HCT116 (cell line): ENCODE data around the gene CAMKMT. TPM values are rescaled to one million over a fixed set of nuclear protein-coding genes. Genes with fewer than 3 reads are reported as not detected.

Experiments used
- ATAC-seq: fragments of 200-7000 bp; cut with Tn5 transposase; 2 replicates; pipeline ENCODE4 v1.9.1; 2020; ENCODE audit warnings: mild to moderate bottlenecking, moderate library complexity
- BruUV-seq: library from RNA; stranded (reverse); fragments of 400-500 nt; replicated peaks from 2 replicates; lab custom pipeline; 2021; lab: Mats Ljungman, UMichigan
- CTCF ChIA-PET: fragments of 300-600 bp; sonication (Branson Sonifier 250); formaldehyde crosslinking; loops from one replicate; lab custom pipeline; 2021; ENCODE audit warnings: antibody characterized with exemption; lab: Charles Lee
- POLR2A ChIA-PET: fragments of 300-600, 350-600 bp; sonication (Branson Sonifier 250); formaldehyde crosslinking; loops from one replicate; lab custom pipeline; 2021; ENCODE audit warnings: antibody characterized with exemption; lab: Charles Lee
- RAD21 ChIA-PET, 2 experiments: fragments of 300-600 bp; sonication (Branson Sonifier 250); formaldehyde crosslinking; loops; one replicate each; lab custom pipeline; 2023; ENCODE audit warnings: low total read pairs in 2 of 2; ENCODE audit not compliant: uncharacterized antibody in 2 of 2, unreplicated experiment in 2 of 2, low non-redundant PET in 1 of 2; lab: Charles Lee
- DNase-seq: peaks from one replicate; pipeline ENCODE4 v3.0.0-alpha.2; 2010; ENCODE audit warnings: low read depth, low spot score
- H2AFZ ChIP-seq: fragments of 200-600 bp; shearing (Covaris generic), sonication (generic); 2 replicates; pipeline ENCODE4 v1.6.1; 2017; ENCODE audit warnings: low read depth, mixed run types, mixed read lengths, antibody characterized with exemption, low read length; ENCODE audit not compliant: poor library complexity, severe bottlenecking
- H3K27ac ChIP-seq: 2 replicates; pipeline ENCODE4 v1.5.1; 2012; ENCODE audit warnings: low read depth, low read length
- H3K27me3 ChIP-seq: fragments of 200-600 bp; sonication (generic); 2 replicates; pipeline ENCODE4 v1.6.1; 2016; ENCODE audit warnings: mixed run types, low read length, mixed read lengths; ENCODE audit not compliant: insufficient read depth
- H3K36me3 ChIP-seq, 2 experiments: fragments of 200-500 bp in 1 of 2; fragments of 200-600 bp in 1 of 2; sonication (Bioruptor generic) in 1 of 2; sonication (generic) in 1 of 2; 2 replicates each; pipeline versions ENCODE4 v1.5.1 to v1.6.1; 2014 to 2016; ENCODE audit warnings: low read length in 2 of 2, inconsistent platforms in 1 of 2, mixed read lengths in 1 of 2, mixed run types in 1 of 2; ENCODE audit not compliant: insufficient read depth in 2 of 2, control insufficient read depth in 1 of 2
- H3K4me1 ChIP-seq, 2 experiments: fragments of 200-600 bp in 1 of 2; sonication (generic) in 1 of 2; 2 replicates each; pipeline versions ENCODE4 v1.5.1 to v1.6.1; 2012 to 2017; ENCODE audit warnings: low read length in 2 of 2, inconsistent platforms in 1 of 2, mild to moderate bottlenecking in 1 of 2, mixed read lengths in 1 of 2, mixed run types in 1 of 2, moderate library complexity in 1 of 2; ENCODE audit not compliant: insufficient read depth in 2 of 2, control insufficient read depth in 1 of 2
- H3K4me2 ChIP-seq: fragments of 200-600 bp; sonication (generic); 2 replicates; pipeline ENCODE4 v1.6.1; 2017; ENCODE audit warnings: mixed run types, low read length, mixed read lengths
- H3K4me3 ChIP-seq, 2 experiments: fragments of 200-600 bp in 1 of 2; sonication (generic) in 1 of 2; replicated peaks in 1 of 2; 2 replicates each; pipeline ENCODE4 v1.5.1; 2011 to 2016; ENCODE audit warnings: low read length in 2 of 2, control low read depth in 1 of 2, low read depth in 1 of 2, mild to moderate bottlenecking in 1 of 2, mixed read lengths in 1 of 2, mixed run types in 1 of 2
- H3K79me2 ChIP-seq: fragments of 200-600 bp; sonication (generic); 2 replicates; pipeline ENCODE4 v1.6.1; 2017; ENCODE audit warnings: mild to moderate bottlenecking, mixed run types, low read length, moderate library complexity, mixed read lengths; ENCODE audit not compliant: insufficient read depth
- H3K9ac ChIP-seq: fragments of 200-600 bp; sonication (generic); 2 replicates; pipeline ENCODE4 v1.6.1; 2016; ENCODE audit warnings: low read length, mixed read lengths
- H3K9me2 ChIP-seq: fragments of 200-600 bp; sonication (generic), shearing (Covaris generic); 2 replicates; pipeline ENCODE4 v1.6.1; 2017; ENCODE audit warnings: mixed run types, mild to moderate bottlenecking, moderate library complexity; ENCODE audit not compliant: insufficient read depth
- H3K9me3 ChIP-seq, 2 experiments: fragments of 200-500 bp in 1 of 2; fragments of 200-600 bp in 1 of 2; sonication (Bioruptor generic) in 1 of 2; sonication (generic) in 1 of 2; 2 replicates each; pipeline ENCODE4 v1.6.1; 2014 to 2017; ENCODE audit warnings: low read length in 2 of 2, mixed read lengths in 2 of 2, inconsistent platforms in 1 of 2, low read depth in 1 of 2, mild to moderate bottlenecking in 1 of 2, mixed run types in 1 of 2, moderate library complexity in 1 of 2; ENCODE audit not compliant: control insufficient read depth in 1 of 2, insufficient read depth in 1 of 2
- H4K20me1 ChIP-seq: fragments of 200-600 bp; sonication (generic), shearing (Covaris generic); 2 replicates; pipeline ENCODE4 v1.6.1; 2017; ENCODE audit warnings: mixed run types, mild to moderate bottlenecking, moderate library complexity; ENCODE audit not compliant: insufficient read depth
- CBX3 ChIP-seq: IDR thresholded peaks from 2 replicates; pipeline ENCODE4 v1.6.1; 2012; ENCODE audit warnings: low read depth
- CEBPB ChIP-seq: IDR thresholded peaks from 2 replicates; pipeline ENCODE4 v1.6.1; 2012; ENCODE audit warnings: low read depth
- ELF1 ChIP-seq: IDR thresholded peaks from 2 replicates; pipeline ENCODE4 v1.6.1; 2012; ENCODE audit warnings: low read depth, borderline replicate concordance
- EZH2 ChIP-seq: fragments of 200-600 bp; sonication (generic); IDR thresholded peaks from 2 replicates; pipeline ENCODE4 v1.6.1; 2017; ENCODE audit warnings: antibody characterized with exemption, mixed run types
- FOSL1 ChIP-seq: IDR thresholded peaks from 2 replicates; pipeline ENCODE4 v1.6.1; 2012; ENCODE audit warnings: low read depth
- JUND ChIP-seq: IDR thresholded peaks from 2 replicates; pipeline ENCODE4 v1.6.1; 2012
- MAX ChIP-seq: IDR thresholded peaks from 2 replicates; pipeline ENCODE4 v1.6.1; 2012
- POLR2A ChIP-seq: IDR thresholded peaks from 2 replicates; pipeline ENCODE4 v1.7.0; 2011; ENCODE audit warnings: borderline replicate concordance; ENCODE audit not compliant: insufficient read depth, insufficient read length; ENCODE audit errors: extremely low read depth
- POLR2AphosphoS5 ChIP-seq: IDR thresholded peaks from 2 replicates; pipeline ENCODE4 v1.6.1; 2011; ENCODE audit warnings: mild to moderate bottlenecking, low read depth, low read length, moderate library complexity
- RAD21 ChIP-seq: IDR thresholded peaks from 2 replicates; pipeline ENCODE4 v1.6.1; 2012; ENCODE audit warnings: low read depth, mild to moderate bottlenecking
- REST ChIP-seq: IDR thresholded peaks from 2 replicates; pipeline ENCODE4 v1.6.1; 2012; ENCODE audit warnings: low read depth
- SIN3A ChIP-seq: IDR thresholded peaks from 2 replicates; pipeline ENCODE4 v1.6.1; 2012; ENCODE audit warnings: low read depth
- SP1 ChIP-seq: IDR thresholded peaks from 2 replicates; pipeline ENCODE4 v1.6.1; 2012; ENCODE audit warnings: low read depth
- ZBTB33 ChIP-seq: IDR thresholded peaks from 2 replicates; pipeline ENCODE4 v1.6.1; 2011; ENCODE audit warnings: mild to moderate bottlenecking, low read length, moderate library complexity; ENCODE audit not compliant: insufficient replicate concordance; ENCODE audit errors: extremely low read depth
- ZFX ChIP-seq: fragments of 450-650 bp; IDR thresholded peaks from 2 replicates; pipeline ENCODE4 v1.6.1; 2017
- ZNF274 ChIP-seq: fragments of 200-500 bp; sonication (Bioruptor generic); IDR thresholded peaks from 2 replicates; pipeline ENCODE4 v1.6.1; 2014; ENCODE audit warnings: mild to moderate bottlenecking, low read depth, low read length, inconsistent platforms
- intact Hi-C: fragments of 100-400 bp; cut with micrococcal nuclease; formaldehyde crosslinking; loops from 2 replicates; pipeline ENCODE4 v1.10.0; 2022
- total RNA-seq: library from RNA; stranded (reverse); gene quantifications from one replicate; pipeline ENCODE4 v1.2.1, GENCODE V29; 2021; ENCODE audit not compliant: unreplicated experiment
- TF ChIP-seq, protein P1 (sequence below), 3 experiments: fragments of 200-600 bp in 1 of 3; sonication (generic) in 1 of 3; IDR thresholded peaks in 2 of 3; conservative IDR thresholded peaks in 1 of 3; 2 replicates each; pipeline ENCODE4 v1.5.1; 2012 to 2017; ENCODE audit warnings: low read depth in 2 of 3, low read length in 2 of 3, antibody characterized with exemption in 1 of 3, borderline replicate concordance in 1 of 3, control low read depth in 1 of 3, mild to moderate bottlenecking in 1 of 3, mixed read lengths in 1 of 3, mixed run types in 1 of 3, moderate library complexity in 1 of 3; ENCODE audit not compliant: insufficient read depth in 1 of 3

The CAMKMT gene
- total RNA-seq, 1 experiment from 2014 or later, result 10.6 TPM

DNA sequence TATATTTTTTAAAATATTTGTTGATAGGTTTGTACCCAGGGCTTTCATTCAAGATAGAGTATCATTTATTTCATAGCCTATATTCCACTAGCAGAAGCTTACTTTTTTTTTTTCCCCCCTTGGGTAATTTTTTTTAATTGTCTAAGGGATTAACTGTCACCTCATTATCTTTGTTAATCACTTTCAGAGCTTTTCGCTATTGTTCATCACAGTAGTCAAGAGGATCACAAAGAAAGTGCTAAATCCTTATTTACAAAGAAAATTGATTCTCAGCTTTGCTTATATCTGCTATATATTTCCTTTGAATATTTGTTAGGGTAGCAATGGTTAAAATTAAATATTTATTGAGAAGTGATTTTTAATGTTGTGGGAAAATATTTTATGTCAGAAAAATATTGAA, 59.0 kb downstream of the CAMKMT start:
- ChIA-PET CTCF (no interaction called here), POLR2A (no interaction called here)

More for the DNA sequence above, 59.0 kb downstream of the CAMKMT start:
- no peak overlapping the region for H3K27ac ChIP-seq
- intact Hi-C loops, result no loop called here
- DNase-seq, result no peak
- H2AFZ ChIP-seq, result no peak overlapping the region
- TF ChIP-seq ZFX (no peak), ZNF274 (no peak), ZBTB33 (no peak), MAX (no peak), CBX3 (no peak), CEBPB (no peak), SP1 (no peak), REST (no peak), RAD21 (no peak), POLR2A (no peak), FOSL1 (no peak), ELF1 (no peak), EZH2 (no peak), POLR2AphosphoS5 (no peak), SIN3A (no peak), JUND (no peak)
- TF ChIP-seq, protein P1, sequence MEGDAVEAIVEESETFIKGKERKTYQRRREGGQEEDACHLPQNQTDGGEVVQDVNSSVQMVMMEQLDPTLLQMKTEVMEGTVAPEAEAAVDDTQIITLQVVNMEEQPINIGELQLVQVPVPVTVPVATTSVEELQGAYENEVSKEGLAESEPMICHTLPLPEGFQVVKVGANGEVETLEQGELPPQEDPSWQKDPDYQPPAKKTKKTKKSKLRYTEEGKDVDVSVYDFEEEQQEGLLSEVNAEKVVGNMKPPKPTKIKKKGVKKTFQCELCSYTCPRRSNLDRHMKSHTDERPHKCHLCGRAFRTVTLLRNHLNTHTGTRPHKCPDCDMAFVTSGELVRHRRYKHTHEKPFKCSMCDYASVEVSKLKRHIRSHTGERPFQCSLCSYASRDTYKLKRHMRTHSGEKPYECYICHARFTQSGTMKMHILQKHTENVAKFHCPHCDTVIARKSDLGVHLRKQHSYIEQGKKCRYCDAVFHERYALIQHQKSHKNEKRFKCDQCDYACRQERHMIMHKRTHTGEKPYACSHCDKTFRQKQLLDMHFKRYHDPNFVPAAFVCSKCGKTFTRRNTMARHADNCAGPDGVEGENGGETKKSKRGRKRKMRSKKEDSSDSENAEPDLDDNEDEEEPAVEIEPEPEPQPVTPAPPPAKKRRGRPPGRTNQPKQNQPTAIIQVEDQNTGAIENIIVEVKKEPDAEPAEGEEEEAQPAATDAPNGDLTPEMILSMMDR (IDR thresholded peaks at IDR 0.05 in 2 of 3, conservative IDR thresholded peaks at IDR 0.05 in 1 of 3; ENCODE audit: borderline replicate concordance in 1 of 3, insufficient read depth in 1 of 3, low read depth in 2 of 3, low read length in 2 of 3), result no peak
- TF ChIP-seq, all 23 proteins: peak for 0
- H3K9ac ChIP-seq, result no peak overlapping the region
- H3K4me1 ChIP-seq, result no peaks in the 10 kb centered on the region
- no peaks in the 10 kb centered on the region for H4K20me1 ChIP-seq
- H3K36me3 ChIP-seq, result no peaks in the 10 kb centered on the region
- H3K27me3 ChIP-seq, result no peaks in the 10 kb centered on the region
- peaks cover 0 to 6% of the 10 kb centered on the region in 2 experiments; a peak in 1 of 4 replicates for H3K9me3 ChIP-seq
- ATAC-seq, result no peak
- H3K79me2 ChIP-seq, result no peaks in the 10 kb centered on the region
- H3K4me2 ChIP-seq, result no peak overlapping the region
- no TSS peak for BruUV-seq
- RAD21 ChIA-PET, result no interaction called here
- H3K9me2 ChIP-seq, result no peaks in the 10 kb centered on the region
- no peak overlapping the region for H3K4me3 ChIP-seq
